ENCODE measurements around the gene PBLD. TPM values are rescaled to one million over a fixed set of nuclear protein-coding genes. Genes with fewer than 3 reads are reported as not detected.

Gene PBLD
- total RNA-seq, 4 donors from 2014 or later, result 5.0 to 12.3 (median 6.4) TPM

GRCh38 chr10:68261132-68261856 lies 71.4 kb downstream of the PBLD start:
- Histone ChIP-seq H3K36me3 (no peaks in the 10 kb centered on the region), H3K4me1 (peaks cover 0 to 5% of the 10 kb centered on the region in 2 donors), H3K4me3 (replicated peaks in 1 of 3) (no peak overlapping the region), H3K27me3 (no peaks in the 10 kb centered on the region), H3K9me3 (no peaks in the 10 kb centered on the region), H3K27ac (no peak overlapping the region)
- intact Hi-C loops (cut with DNase I), result no loop called here
- TF ChIP-seq, protein P1, sequence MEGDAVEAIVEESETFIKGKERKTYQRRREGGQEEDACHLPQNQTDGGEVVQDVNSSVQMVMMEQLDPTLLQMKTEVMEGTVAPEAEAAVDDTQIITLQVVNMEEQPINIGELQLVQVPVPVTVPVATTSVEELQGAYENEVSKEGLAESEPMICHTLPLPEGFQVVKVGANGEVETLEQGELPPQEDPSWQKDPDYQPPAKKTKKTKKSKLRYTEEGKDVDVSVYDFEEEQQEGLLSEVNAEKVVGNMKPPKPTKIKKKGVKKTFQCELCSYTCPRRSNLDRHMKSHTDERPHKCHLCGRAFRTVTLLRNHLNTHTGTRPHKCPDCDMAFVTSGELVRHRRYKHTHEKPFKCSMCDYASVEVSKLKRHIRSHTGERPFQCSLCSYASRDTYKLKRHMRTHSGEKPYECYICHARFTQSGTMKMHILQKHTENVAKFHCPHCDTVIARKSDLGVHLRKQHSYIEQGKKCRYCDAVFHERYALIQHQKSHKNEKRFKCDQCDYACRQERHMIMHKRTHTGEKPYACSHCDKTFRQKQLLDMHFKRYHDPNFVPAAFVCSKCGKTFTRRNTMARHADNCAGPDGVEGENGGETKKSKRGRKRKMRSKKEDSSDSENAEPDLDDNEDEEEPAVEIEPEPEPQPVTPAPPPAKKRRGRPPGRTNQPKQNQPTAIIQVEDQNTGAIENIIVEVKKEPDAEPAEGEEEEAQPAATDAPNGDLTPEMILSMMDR (IDR thresholded peaks at IDR 0.05), result no peak
- TF ChIP-seq POLR2A (IDR thresholded peaks at IDR 0.05), result no peak
- peak; percentile 73 to 77 for DNase-seq
- WGBS, 2 donors, result 61 to 63% methylated on average over 7 of the region's 8 CpGs

- H3K9me3 ChIP-seq, result no peaks in the 10 kb centered on the region
- no peak overlapping the region for H3K27ac ChIP-seq
- WGBS, 2 donors, result 21 to 35% methylated on average over 1 of the region's 1 CpG
- H3K4me1 ChIP-seq, result no peaks in the 10 kb centered on the region
- TF ChIP-seq POLR2A (IDR thresholded peaks at IDR 0.05), result no peak
- TF ChIP-seq, protein P1 (IDR thresholded peaks at IDR 0.05), result no peak
- no peaks in the 10 kb centered on the region for H3K36me3 ChIP-seq
- no peaks in the 10 kb centered on the region for H3K27me3 ChIP-seq
- intact Hi-C loops (cut with DNase I), result no loop called here
- H3K4me3 ChIP-seq (replicated peaks in 1 of 3), result no peak overlapping the region
- DNase-seq, result no peak
Measured at GRCh38 chr10:68253346-68253745, 79.4 kb downstream of the PBLD start.

- Histone ChIP-seq H3K27me3 (no peaks in the 10 kb centered on the region), H3K4me1 (no peaks in the 10 kb centered on the region), H3K36me3 (no peaks in the 10 kb centered on the region), H3K4me3 (replicated peaks in 1 of 3) (no peak overlapping the region), H3K9me3 (no peaks in the 10 kb centered on the region), H3K27ac (no peak overlapping the region)
- DNase-seq, result no peak
- intact Hi-C loops (cut with DNase I), result no loop called here
- TF ChIP-seq, protein P1 (IDR thresholded peaks at IDR 0.05), result no peak
- no peak for TF ChIP-seq POLR2A (IDR thresholded peaks at IDR 0.05)
- WGBS, 2 donors, result 75 to 79% methylated on average over 5 of the region's 5 CpGs
Measured at GRCh38 chr10:68251625-68252495, 80.9 kb downstream of the PBLD start.

DNA sequence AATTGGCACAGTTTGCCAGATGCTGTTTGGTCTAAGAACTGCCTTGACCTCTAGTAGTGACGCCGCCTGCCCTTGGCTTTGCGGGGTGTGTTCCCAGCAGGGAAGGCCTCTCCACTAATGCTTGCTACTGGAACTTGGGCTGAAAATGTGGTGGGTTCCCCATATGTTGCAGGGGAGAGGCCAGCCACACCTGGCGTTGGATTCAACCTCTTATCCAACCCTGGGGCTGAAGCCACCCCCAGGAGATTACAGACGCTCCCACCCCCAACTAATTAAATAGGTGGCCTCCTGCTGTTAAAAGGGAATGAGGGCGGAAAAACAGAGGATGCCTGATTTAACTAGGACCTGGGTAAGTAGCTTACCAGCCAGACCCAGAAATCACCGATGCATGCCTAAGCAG lies 81.6 kb downstream of the PBLD start:
- intact Hi-C loops (cut with DNase I), result no loop called here
- H3K4me3 ChIP-seq (replicated peaks in 1 of 3), result no peak overlapping the region
- no peaks in the 10 kb centered on the region for H3K9me3 ChIP-seq
- H3K27ac ChIP-seq, result no peak overlapping the region
- no peaks in the 10 kb centered on the region for H3K4me1 ChIP-seq
- DNase-seq, result no peak
- no peaks in the 10 kb centered on the region for H3K36me3 ChIP-seq
- H3K27me3 ChIP-seq, result no peaks in the 10 kb centered on the region
- no peak for TF ChIP-seq POLR2A (IDR thresholded peaks at IDR 0.05)
- TF ChIP-seq, protein P1 (IDR thresholded peaks at IDR 0.05), result no peak
- WGBS, 2 donors, result 77 to 78% methylated on average over 6 to 7 of the region's 7 CpGs

GRCh38 chr10:68249297-68249696 lies 83.4 kb downstream of the PBLD start:
- Histone ChIP-seq H3K27me3 (no peaks in the 10 kb centered on the region), H3K4me1 (no peaks in the 10 kb centered on the region), H3K36me3 (no peaks in the 10 kb centered on the region), H3K9me3 (no peaks in the 10 kb centered on the region), H3K27ac (no peak overlapping the region), H3K4me3 (replicated peaks in 1 of 3) (no peak overlapping the region)
- no peak for TF ChIP-seq POLR2A (IDR thresholded peaks at IDR 0.05)
- TF ChIP-seq, protein P1 (IDR thresholded peaks at IDR 0.05), result no peak
- intact Hi-C loops (cut with DNase I), result no loop called here
- 93 to 95% methylated on average over 4 of the region's 4 CpGs for WGBS, 2 donors
- DNase-seq, result no peak
